ENCODE measurements around the gene MTERF4.

The MTERF4 gene

GRCh38 chr2:241091734-241092445 is 10.2 kb downstream of the MTERF4 start:
- H3K9ac ChIP-seq (ENCODE audit: low read length), result no peak overlapping the region
- H3K4me2 ChIP-seq (ENCODE audit: low read length), result no peak overlapping the region

GRCh38 chr2:241091201-241091600 is 10.9 kb downstream of the MTERF4 start:
- H3K27me3 ChIP-seq (ENCODE audit: low read depth, low read length), result no peaks in the 10 kb centered on the region
- H3K36me3 ChIP-seq (replicated peaks; ENCODE audit: low read depth, low read length), result peaks cover 74% of the 10 kb centered on the region
- H3K79me2 ChIP-seq (ENCODE audit: low read length), result peaks cover 33% of the 10 kb centered on the region
- H3K27ac ChIP-seq (ENCODE audit: low read length), result no peak overlapping the region
- H3K4me3 ChIP-seq (ENCODE audit: low read length), result no peak overlapping the region
- no peak for TF ChIP-seq CTCF (IDR thresholded peaks at IDR 0.05; ENCODE audit: low read depth, low read length)
- no peak for TF ChIP-seq EZH2phosphoT487 (IDR thresholded peaks at IDR 0.05; ENCODE audit: low read depth)
- H3K4me2 ChIP-seq (ENCODE audit: low read length), result no peak overlapping the region
- no peaks in the 10 kb centered on the region for H4K20me1 ChIP-seq (ENCODE audit: insufficient read depth, low read length)
- H3K9me3 ChIP-seq (ENCODE audit: insufficient read depth, low read length), result no peaks in the 10 kb centered on the region
- peaks cover 10% of the 10 kb centered on the region for H3K4me1 ChIP-seq (ENCODE audit: low read length)
- no peak overlapping the region for H2AFZ ChIP-seq (ENCODE audit: low read depth, low read length)
- H3K9ac ChIP-seq (ENCODE audit: low read length), result no peak overlapping the region

More at GRCh38 chr2:241091734-241092445, 10.2 kb downstream of the MTERF4 start:
- H3K79me2 ChIP-seq (ENCODE audit: low read length), result peaks cover 40% of the 10 kb centered on the region
- no peak overlapping the region for H3K4me3 ChIP-seq (ENCODE audit: low read length)
- no peaks in the 10 kb centered on the region for H3K27me3 ChIP-seq (ENCODE audit: low read depth, low read length)
- no peak overlapping the region for H2AFZ ChIP-seq (ENCODE audit: low read depth, low read length)
- TF ChIP-seq EZH2phosphoT487 (IDR thresholded peaks at IDR 0.05; ENCODE audit: low read depth) (no peak), CTCF (IDR thresholded peaks at IDR 0.05; ENCODE audit: low read depth, low read length) (no peak)
- H4K20me1 ChIP-seq (ENCODE audit: insufficient read depth, low read length), result no peaks in the 10 kb centered on the region
- H3K4me1 ChIP-seq (ENCODE audit: low read length), result peaks cover 17% of the 10 kb centered on the region
- H3K27ac ChIP-seq (ENCODE audit: low read length), result no peak overlapping the region
- H3K9me3 ChIP-seq (ENCODE audit: insufficient read depth, low read length), result no peaks in the 10 kb centered on the region
- H3K36me3 ChIP-seq (replicated peaks; ENCODE audit: low read depth, low read length), result peaks cover 73% of the 10 kb centered on the region

- Histone ChIP-seq H3K27ac (ENCODE audit: low read length) (no peak overlapping the region), H3K79me2 (ENCODE audit: low read length) (peaks cover 12% of the 10 kb centered on the region), H3K9me3 (ENCODE audit: insufficient read depth, low read length) (no peaks in the 10 kb centered on the region), H3K4me3 (ENCODE audit: low read length) (no peak overlapping the region), H3K9ac (ENCODE audit: low read length) (no peak overlapping the region), H3K27me3 (ENCODE audit: low read depth, low read length) (no peaks in the 10 kb centered on the region), H3K4me2 (ENCODE audit: low read length) (no peak overlapping the region), H3K4me1 (ENCODE audit: low read length) (no peaks in the 10 kb centered on the region), H3K36me3 (replicated peaks; ENCODE audit: low read depth, low read length) (peaks cover 63% of the 10 kb centered on the region), H4K20me1 (ENCODE audit: insufficient read depth, low read length) (no peaks in the 10 kb centered on the region), H2AFZ (ENCODE audit: low read depth, low read length) (no peak overlapping the region)
- TF ChIP-seq EZH2phosphoT487 (IDR thresholded peaks at IDR 0.05; ENCODE audit: low read depth), result no peak
- no peak for TF ChIP-seq CTCF (IDR thresholded peaks at IDR 0.05; ENCODE audit: low read depth, low read length)
Observed at GRCh38 chr2:241088791-241089732, 13.0 kb downstream of the MTERF4 start.

GRCh38 chr2:241088376-241088775 is 13.7 kb downstream of the MTERF4 start:
- no peak overlapping the region for H3K4me3 ChIP-seq (ENCODE audit: low read length)
- H3K9ac ChIP-seq (ENCODE audit: low read length), result no peak overlapping the region
- TF ChIP-seq EZH2phosphoT487 (IDR thresholded peaks at IDR 0.05; ENCODE audit: low read depth) (no peak), CTCF (IDR thresholded peaks at IDR 0.05; ENCODE audit: low read depth, low read length) (no peak)
- peaks cover 6% of the 10 kb centered on the region; the same call in 1 of the 2 replicates for H3K79me2 ChIP-seq (ENCODE audit: low read length)
- H3K27me3 ChIP-seq (ENCODE audit: low read depth, low read length), result no peaks in the 10 kb centered on the region
- H3K9me3 ChIP-seq (ENCODE audit: insufficient read depth, low read length), result no peaks in the 10 kb centered on the region
- H4K20me1 ChIP-seq (ENCODE audit: insufficient read depth, low read length), result no peaks in the 10 kb centered on the region
- H3K36me3 ChIP-seq (replicated peaks; ENCODE audit: low read depth, low read length), result peaks cover 62% of the 10 kb centered on the region
- no peak overlapping the region for H2AFZ ChIP-seq (ENCODE audit: low read depth, low read length)
- no peaks in the 10 kb centered on the region for H3K4me1 ChIP-seq (ENCODE audit: low read length)
- no peak overlapping the region for H3K4me2 ChIP-seq (ENCODE audit: low read length)
- H3K27ac ChIP-seq (ENCODE audit: low read length), result no peak overlapping the region

Data from OCI-LY3 (cell line).